Islet of Langerhans (tissue), 1 donor: ENCODE data around the gene SUPT3H.
"Not testable (repeated sequence)": the region's sequence is repeated elsewhere in the genome, so short reads cannot be mapped to it uniquely, and the experiment has no call there.

Source experiments
- FAIRE-seq: peaks from one replicate; lab custom pipeline; 2011; peaks lifted over from hg19 to GRCh38; lab: Jason Lieb, UNC

Gene SUPT3H

GRCh38 chr6:44876638-44877037, 501.1 kb downstream of the SUPT3H start:
- FAIRE-seq: not testable (repeated sequence)

DNA sequence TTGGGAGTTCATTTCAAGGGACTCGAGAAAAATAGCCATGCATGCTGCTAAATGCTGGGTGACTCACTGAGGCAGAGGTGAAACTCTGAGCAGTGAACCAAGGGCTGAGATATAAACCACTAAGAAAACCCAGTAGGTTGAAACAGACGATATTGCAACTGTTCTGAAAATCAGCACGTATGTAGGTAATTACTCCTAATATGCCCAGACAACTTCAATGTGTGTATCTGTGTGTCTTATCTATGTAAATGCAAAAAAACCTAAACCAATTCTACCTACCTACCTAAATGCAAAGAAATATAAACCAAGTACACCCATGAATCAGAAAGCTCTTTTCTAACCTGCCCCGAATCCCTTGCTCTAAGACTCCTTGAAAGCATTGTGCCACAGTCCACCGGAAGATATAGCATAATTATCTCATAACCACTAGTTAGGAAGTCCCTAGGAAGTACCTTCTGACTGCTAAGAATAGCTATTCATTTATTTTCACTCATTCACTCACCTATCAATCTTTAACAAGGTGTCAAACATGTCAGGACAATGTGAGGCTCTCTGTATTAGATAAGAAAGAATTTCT, 508.3 kb downstream of the SUPT3H start:
- FAIRE-seq: no peak

GRCh38 chr6:44868910-44869309, 508.8 kb downstream of the SUPT3H start:
- FAIRE-seq: no peak

- no peak for FAIRE-seq
Measured at GRCh38 chr6:44868335-44868668, 509.4 kb downstream of the SUPT3H start.

DNA sequence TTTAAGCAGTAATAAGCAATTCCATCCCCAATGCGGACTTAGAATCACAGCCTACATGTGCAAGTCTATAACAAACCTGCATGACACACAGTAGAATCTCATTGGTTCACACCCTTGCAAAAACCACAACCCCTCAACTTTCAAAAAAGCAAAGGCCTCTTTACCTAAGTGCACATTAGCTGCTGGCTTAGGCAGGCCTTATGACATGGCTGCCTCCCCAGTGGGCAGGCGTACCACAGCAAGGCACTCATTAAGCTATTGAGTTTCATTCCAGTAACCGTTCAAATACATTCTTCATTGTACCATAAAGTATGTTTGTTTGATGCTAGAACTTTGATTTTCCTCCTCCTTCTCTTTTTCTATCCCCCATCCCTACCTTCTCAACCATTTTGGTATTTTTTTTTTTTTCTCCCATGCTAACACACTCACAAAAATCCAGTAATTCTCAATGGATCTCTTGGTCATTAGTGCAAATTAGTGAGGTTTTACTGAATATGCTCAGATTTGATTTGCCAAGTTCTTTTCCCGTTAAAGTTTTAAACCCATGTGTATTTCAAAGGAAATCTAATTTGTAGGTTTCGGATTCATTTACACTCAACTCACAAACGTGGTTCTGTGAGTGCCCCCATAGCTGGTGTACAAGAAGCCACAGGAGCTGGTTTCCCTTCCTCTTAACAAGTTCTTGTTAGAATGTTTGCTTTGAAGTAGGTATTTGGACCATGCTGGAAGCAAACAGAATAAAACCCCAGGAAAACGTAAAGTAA, 510.0 kb downstream of the SUPT3H start:
- FAIRE-seq: no peak

- FAIRE-seq: not testable (repeated sequence)
Measured at GRCh38 chr6:44865184-44865583, 512.5 kb downstream of the SUPT3H start.

DNA sequence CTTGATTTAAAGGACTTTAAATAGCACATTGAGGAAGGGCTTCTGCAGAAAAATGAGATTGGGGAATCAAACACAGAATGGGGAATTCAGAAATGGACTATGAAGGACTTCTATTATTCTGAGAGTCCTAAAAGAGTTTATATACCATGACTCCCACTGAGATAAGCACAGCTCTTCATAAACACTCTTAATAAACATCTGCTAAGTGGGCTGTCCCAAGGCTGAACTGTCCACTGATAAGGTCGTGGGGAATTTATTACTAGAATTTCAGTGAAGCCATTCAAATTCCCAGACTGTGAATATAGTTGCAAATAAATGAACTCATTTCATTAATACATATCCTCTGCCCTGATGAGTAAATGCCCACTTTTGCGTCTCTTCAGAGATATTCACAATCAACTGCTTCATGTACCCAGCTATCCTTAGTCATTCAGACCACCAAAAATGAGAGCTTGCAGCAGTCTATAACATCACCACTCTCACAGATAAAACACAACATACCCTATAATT, 517.8 kb downstream of the SUPT3H start:
- FAIRE-seq: no peak

DNA sequence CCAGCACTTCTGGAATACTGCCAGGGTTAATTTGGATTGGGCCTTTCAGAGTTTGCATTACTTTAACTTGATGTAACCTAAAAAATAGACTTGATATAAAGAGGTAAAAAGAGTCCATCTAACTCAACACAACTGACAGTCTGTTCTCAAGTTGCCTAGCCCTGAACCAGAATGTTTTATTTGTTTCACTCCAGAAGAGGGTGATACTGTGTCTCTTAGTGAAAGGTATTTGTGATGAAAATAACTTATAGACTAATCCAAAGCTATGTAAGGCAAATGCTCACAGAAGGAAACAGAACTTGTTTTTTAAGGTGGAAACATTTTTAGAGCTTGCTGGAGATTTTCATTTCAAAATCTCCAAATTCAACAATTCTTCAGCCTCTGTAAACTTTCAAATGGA, 518.7 kb downstream of the SUPT3H start:
- no peak for FAIRE-seq

GRCh38 chr6:44856479-44856878, 521.3 kb downstream of the SUPT3H start:
- no peak for FAIRE-seq

- no peak for FAIRE-seq
Measured at GRCh38 chr6:44855562-44856411, 521.9 kb downstream of the SUPT3H start.

DNA sequence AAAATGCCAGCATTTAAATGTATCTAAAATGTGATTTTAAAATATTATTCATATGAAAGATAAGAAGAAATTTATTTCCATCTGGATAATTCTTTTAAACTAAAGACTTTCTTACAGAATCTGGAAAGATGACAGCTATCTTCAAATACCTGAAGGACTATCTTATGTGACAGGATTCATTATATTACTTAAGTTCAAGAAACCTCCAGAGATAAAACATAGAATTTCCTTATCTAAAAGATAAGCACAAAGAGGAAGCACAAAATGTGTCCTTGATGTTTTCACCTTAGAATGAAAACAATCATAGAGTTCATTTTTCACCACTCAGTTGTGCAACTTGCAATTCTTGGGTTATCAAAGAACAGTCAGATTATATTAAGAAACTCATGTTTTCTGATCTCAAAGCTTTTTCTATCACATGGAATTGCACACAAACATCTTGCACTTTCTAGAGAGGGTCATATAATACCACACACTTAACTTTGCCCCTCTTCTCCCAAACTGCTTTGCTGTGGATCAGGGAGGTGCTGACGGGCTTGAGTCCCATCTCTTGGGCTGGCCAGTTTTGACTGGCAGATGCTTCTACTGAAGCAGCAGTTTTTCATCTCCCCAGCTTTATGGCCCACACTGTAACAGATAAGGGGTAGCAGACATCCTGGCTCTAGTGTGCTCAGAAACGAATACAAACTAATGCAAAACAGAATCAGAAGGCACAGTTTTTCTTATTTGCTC, 522.9 kb downstream of the SUPT3H start:
- FAIRE-seq: no peak

GRCh38 chr6:44851176-44851575, 526.6 kb downstream of the SUPT3H start:
- no peak for FAIRE-seq

GRCh38 chr6:44850312-44850711, 527.4 kb downstream of the SUPT3H start:
- no peak for FAIRE-seq

DNA sequence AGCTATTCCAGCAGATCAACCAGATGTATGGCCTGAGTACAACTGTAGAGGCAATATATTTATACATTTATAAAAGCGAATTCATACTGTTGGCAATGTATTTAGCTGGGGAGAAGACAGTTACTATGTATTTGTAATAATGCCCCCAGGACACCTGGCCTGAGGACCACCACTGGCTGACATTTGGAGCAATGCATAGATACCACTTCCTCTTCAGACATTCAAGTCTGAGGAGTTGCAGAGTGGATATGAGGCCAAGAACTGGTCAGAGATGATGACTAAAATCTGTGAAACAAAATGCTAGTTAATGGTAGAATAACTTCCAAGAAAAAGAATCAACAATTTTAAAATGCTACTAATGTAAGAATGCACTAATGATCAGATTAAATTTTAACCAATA, 527.9 kb downstream of the SUPT3H start:
- no peak for FAIRE-seq

GRCh38 chr6:44843734-44844133, 534.0 kb downstream of the SUPT3H start:
- FAIRE-seq: no peak

DNA sequence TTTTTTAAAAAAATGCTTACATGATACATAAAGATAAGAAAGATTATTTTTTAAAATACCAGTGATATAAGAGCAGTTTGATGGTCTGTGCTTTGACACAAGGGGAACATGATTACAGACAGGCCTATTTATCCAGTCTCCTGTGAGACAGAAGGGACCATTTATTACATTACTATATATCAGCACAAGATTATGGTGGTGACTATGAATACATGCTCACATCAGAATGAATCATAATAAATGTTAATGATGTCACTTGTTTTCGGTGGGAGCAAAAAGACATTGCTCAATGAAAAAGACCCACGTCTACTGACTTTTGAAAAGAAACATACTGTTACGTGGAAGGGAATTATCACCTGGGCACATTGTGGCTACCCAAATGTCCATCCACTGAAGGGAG, 535.1 kb downstream of the SUPT3H start:
- FAIRE-seq: no peak

DNA sequence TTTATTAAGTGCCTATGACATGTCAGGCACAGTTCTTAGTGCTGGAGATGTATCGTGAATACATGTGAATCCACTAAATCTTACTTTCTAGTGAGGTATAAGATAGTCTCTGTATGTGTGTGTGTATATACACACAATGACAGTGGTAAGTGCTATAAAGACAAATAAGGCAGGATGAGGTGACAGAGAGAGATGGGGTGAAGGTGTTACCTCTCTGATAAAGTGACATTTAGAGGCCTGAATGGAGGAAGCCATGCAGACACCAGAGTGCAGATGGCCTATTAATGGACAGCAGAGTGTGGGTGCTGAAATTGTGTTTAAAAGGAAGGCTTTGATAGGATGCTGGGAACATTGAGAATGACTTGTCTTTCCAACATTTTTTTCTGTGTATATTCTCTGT, 535.9 kb downstream of the SUPT3H start:
- no peak for FAIRE-seq

DNA sequence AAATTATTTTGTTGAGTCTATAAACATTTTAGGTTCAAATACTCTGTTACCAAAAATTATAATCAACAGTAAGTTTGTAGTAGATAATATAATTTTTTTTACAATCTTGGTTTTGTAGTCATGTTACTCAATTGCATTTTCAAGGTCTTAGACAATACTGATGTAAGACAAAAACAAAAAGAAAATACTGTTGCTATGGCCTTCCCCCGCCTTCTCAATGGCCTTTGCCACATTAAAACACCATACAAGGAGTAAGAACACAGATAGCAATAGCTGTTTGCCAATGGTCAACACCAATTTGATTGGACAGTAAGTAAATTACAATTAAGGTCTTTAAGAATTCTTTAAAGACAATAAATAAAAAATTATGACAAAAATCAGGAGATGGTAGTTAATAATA, 540.0 kb downstream of the SUPT3H start:
- FAIRE-seq: no peak

DNA sequence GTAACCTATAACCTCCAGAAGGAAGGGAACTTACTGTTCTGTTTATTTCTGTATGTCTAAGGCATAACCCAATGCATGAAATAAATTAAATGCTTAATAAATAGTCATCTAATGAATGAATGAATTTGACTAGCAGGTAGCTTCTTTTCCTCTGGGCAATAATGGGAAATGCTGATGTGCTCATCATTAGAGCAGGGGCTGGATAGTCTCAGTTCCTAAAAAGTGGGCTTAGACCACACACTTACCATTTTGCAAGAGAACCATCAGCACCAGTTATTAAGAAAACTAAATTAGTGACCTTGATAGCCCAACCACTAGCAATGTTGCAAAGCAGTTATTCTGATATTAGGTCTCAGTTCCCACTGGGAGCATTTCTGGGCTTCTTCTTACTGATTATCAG, 540.5 kb downstream of the SUPT3H start:
- no peak for FAIRE-seq

GRCh38 chr6:44833248-44833647, 544.5 kb downstream of the SUPT3H start:
- FAIRE-seq: no peak

- FAIRE-seq: no peak
Measured at GRCh38 chr6:44831002-44831610, 546.6 kb downstream of the SUPT3H start.

DNA sequence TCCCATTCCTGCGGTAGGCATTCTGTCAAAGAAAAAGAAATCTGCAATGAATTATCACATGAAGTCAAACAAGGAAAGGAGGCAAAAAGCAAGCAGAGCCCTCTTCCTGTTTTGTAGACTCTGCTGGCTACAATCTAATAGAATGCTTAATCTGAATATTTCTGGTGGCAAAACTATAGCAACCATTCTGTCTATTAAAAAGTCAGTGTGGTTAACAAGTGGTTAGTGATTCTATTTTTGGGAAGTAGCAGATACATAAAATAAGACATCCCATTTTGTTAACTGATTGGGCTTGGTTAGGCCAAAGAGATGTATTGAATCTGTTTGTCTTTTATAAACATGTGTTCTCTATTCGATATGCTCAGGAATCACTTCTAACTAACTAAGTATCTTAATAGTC, 547.9 kb downstream of the SUPT3H start:
- FAIRE-seq: no peak
